WERI-Rb-1 (cell line): Measurements from ENCODE around the gene TTC33.

Source experiments
- DNase-seq: peaks from one replicate; pipeline ENCODE4 v3.0.0-alpha.2; 2020
- H3K27ac ChIP-seq: fragments of 250-450 bp; sonication (Bioruptor Pico); 2 replicates; pipeline ENCODE4 v1.5.1; 2020; ENCODE audit warnings: mild to moderate bottlenecking, moderate library complexity
- H3K27me3 ChIP-seq: fragments of 250-450 bp; sonication (Bioruptor Pico); 2 replicates; pipeline ENCODE4 v1.5.1; 2021; ENCODE audit warnings: mild to moderate bottlenecking, low read depth, moderate library complexity; ENCODE audit not compliant: insufficient read depth, severe bottlenecking
- H3K36me3 ChIP-seq: fragments of 250-450 bp; sonication (Bioruptor Pico); 2 replicates; pipeline ENCODE4 v1.5.1; 2020; ENCODE audit warnings: mild to moderate bottlenecking, moderate library complexity
- H3K4me3 ChIP-seq: 2 replicates; pipeline ENCODE4 v1.5.1; 2011; ENCODE audit warnings: low read depth, mild to moderate bottlenecking, control low read depth, low read length
- H3K9me3 ChIP-seq: fragments of 250-450 bp; sonication (Bioruptor Pico); 2 replicates; pipeline ENCODE4 v1.5.1; 2021; ENCODE audit warnings: mild to moderate bottlenecking, moderate library complexity; ENCODE audit not compliant: severe bottlenecking
- CTCF ChIP-seq: IDR thresholded peaks from 2 replicates; pipeline ENCODE4 v1.5.1; 2011; ENCODE audit warnings: low read depth, mild to moderate bottlenecking, control low read depth, inconsistent platforms, low read length

Gene TTC33

DNA sequence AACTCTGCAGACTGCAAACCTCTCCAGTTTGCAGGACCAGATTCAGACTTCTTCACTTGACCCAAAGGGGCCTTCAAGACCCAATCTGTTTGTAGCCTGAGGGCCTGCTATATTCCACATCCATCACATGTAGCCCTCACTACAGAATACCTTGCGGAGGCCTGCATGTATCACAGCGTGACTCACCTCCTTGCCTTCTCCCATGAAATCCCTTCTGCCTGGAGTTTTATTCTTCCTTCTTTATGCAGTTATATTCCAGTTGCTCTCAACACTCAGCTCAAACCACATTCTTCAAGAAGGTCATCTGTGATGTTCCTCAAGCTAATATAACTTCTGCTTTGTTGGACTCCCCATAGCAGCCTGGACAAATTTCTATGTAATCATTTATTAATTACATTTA is 274.5 kb downstream of the TTC33 start:
- no peak for TF ChIP-seq CTCF

DNA sequence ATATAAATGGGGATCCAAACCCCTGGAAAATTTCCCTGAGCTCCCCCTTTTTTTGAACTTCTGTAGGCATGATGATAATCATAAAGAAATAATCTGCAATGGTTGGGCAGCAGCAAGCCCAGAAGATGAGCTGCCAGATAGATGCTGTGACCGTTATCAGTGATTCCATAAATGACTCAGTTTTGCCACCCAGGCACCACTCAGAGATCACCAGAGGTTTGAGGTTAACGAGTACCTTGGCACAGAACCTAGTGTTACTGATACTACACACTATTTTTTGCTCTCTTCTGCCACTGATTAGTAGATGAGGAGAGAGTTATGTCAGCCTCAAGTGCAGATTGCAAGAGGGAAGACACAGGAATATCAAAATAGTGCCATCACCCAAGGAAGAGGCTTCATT is 275.4 kb downstream of the TTC33 start:
- DNase-seq = no peak
- Histone ChIP-seq H3K27me3 (no peaks in the 10 kb centered on the region), H3K27ac (no peak overlapping the region), H3K36me3 (no peaks in the 10 kb centered on the region), H3K4me3 (no peak overlapping the region), H3K9me3 (no peaks in the 10 kb centered on the region)
- TF ChIP-seq CTCF = no peak

More for the DNA sequence above, 274.5 kb downstream of the TTC33 start:
- no peaks in the 10 kb centered on the region for H3K27me3 ChIP-seq
- no peaks in the 10 kb centered on the region for H3K9me3 ChIP-seq
- DNase-seq = no peak
- H3K27ac ChIP-seq = no peak overlapping the region
- H3K36me3 ChIP-seq = no peaks in the 10 kb centered on the region
- no peak overlapping the region for H3K4me3 ChIP-seq

DNA sequence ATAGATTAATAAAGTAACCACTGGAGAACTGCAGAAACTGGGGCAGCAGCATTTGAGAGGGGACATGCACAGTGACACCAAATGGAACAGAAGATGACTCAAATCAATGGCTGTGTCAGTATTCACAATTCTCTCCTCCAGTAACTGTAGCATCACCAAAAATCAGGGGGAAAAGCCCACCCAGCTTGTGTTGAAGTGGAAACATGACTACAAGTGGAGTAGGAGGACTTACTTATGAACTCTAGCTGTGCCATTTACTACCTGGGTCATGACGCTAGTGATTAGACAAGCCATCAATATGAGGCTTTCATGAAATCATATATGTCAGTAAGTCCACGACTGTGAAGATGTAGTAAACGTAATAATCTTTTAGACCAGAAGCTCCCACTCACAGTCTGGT is 275.8 kb downstream of the TTC33 start:
- H3K9me3 ChIP-seq = no peaks in the 10 kb centered on the region
- TF ChIP-seq CTCF = no peak
- no peaks in the 10 kb centered on the region for H3K36me3 ChIP-seq
- H3K27me3 ChIP-seq = no peaks in the 10 kb centered on the region
- no peak overlapping the region for H3K4me3 ChIP-seq
- no peak overlapping the region for H3K27ac ChIP-seq
- DNase-seq = no peak

DNA sequence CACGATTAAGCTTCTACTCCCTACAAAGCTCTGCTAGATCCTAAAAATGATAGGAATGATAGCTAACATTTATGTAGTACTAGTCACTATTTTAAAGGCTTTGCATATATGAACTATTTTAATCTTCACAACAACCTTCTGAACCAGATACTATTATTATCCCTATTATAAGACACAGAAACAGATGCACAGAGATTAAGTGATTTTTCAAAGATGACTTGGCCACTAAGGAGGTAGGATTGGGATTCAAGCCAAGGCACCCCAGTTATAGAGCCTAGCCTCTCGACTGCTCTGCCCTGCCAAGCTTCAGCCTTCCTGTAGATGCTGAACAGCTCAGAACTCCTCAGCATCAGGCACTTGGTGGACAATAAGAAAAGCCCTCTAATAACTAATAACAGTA is 277.0 kb downstream of the TTC33 start:
- no peaks in the 10 kb centered on the region for H3K9me3 ChIP-seq
- H3K4me3 ChIP-seq = no peak overlapping the region
- no peaks in the 10 kb centered on the region for H3K36me3 ChIP-seq
- H3K27ac ChIP-seq = no peak overlapping the region
- DNase-seq = no peak
- no peak for TF ChIP-seq CTCF
- no peaks in the 10 kb centered on the region for H3K27me3 ChIP-seq

- DNase-seq = no peak
- H3K36me3 ChIP-seq = no peaks in the 10 kb centered on the region
- no peaks in the 10 kb centered on the region for H3K9me3 ChIP-seq
- H3K4me3 ChIP-seq = no peak overlapping the region
- no peaks in the 10 kb centered on the region for H3K27me3 ChIP-seq
- H3K27ac ChIP-seq = no peak overlapping the region
- no peak for TF ChIP-seq CTCF
Measured at GRCh38 chr5:40477856-40478546, 277.8 kb downstream of the TTC33 start.

DNA sequence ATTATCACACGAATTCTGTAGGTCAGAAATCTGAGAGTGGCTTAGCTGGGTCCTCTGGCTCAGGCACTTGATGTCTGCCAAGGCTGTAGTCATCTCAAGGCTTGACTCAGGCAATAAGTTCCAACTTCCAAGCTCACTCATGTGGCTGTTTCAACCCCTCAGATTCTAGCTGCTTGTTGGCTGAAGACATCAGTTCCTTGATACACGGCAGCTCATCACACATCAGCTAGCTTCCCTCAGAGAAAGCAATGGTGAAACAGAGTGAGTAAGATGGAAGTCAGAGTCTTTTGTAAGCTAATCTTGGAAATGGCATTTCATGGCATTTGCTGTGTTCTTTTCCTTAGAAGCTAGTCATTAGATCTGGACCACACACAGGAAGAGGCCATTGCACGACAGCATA is 280.2 kb downstream of the TTC33 start:
- H3K4me3 ChIP-seq = no peak overlapping the region
- TF ChIP-seq CTCF = no peak
- H3K9me3 ChIP-seq = no peaks in the 10 kb centered on the region
- H3K27ac ChIP-seq = no peak overlapping the region
- H3K36me3 ChIP-seq = no peaks in the 10 kb centered on the region
- no peak for DNase-seq
- no peaks in the 10 kb centered on the region for H3K27me3 ChIP-seq
